H1 (cell line): ENCODE data around the gene AMBP. TPM values are rescaled to one million over a fixed set of nuclear protein-coding genes. Genes with fewer than 3 reads are reported as not detected.

Experiments used
- CTCF ChIA-PET: fragments of 300-600 bp; sonication (Branson Sonifier 250); formaldehyde crosslinking; loops from one replicate; lab custom pipeline; 2021; ENCODE audit not compliant: partially characterized antibody; lab: Charles Lee
- POLR2A ChIA-PET: fragments of 300-600 bp; sonication (Branson Sonifier 250); formaldehyde crosslinking; loops from one replicate; lab custom pipeline; 2021; ENCODE audit warnings: inconsistent platforms; ENCODE audit not compliant: partially characterized antibody; lab: Charles Lee
- DNase-seq, 2 experiments: peaks; one replicate each; pipeline versions ENCODE4 v3.0.0 to v3.0.0-alpha.2; 2010 to 2022; ENCODE audit warnings: low spot score in 2 of 2, low read depth in 1 of 2, mixed read lengths in 1 of 2
- FAIRE-seq: peaks from 2 replicates; lab custom pipeline; 2011; peaks lifted over from hg19 to GRCh38; lab: Jason Lieb, UNC
- H2AFZ ChIP-seq: 2 replicates; pipeline ENCODE4 v1.8.1; 2012; ENCODE audit warnings: low read length, inconsistent platforms
- H2AK5ac ChIP-seq: 2 replicates; pipeline ENCODE4 v1.6.1; 2013; ENCODE audit warnings: low read depth, low read length
- H2BK120ac ChIP-seq: replicated peaks from 2 replicates; pipeline ENCODE3; 2013; ENCODE audit warnings: low read depth, low read length, inconsistent platforms
- H2BK12ac ChIP-seq: 2 replicates; pipeline ENCODE4 v1.6.1; 2013; ENCODE audit warnings: low read depth, low read length
- H2BK15ac ChIP-seq: 2 replicates; pipeline ENCODE4 v1.6.1; 2013; ENCODE audit warnings: low read length
- H2BK20ac ChIP-seq: 2 replicates; pipeline ENCODE4 v1.6.1; 2013; ENCODE audit warnings: low read length
- H2BK5ac ChIP-seq: 2 replicates; pipeline ENCODE4 v1.6.1; 2013; ENCODE audit warnings: low read depth, low read length
- H3K14ac ChIP-seq: 2 replicates; pipeline ENCODE4 v1.6.1; 2013; ENCODE audit warnings: inconsistent platforms; ENCODE audit not compliant: insufficient read length
- H3K18ac ChIP-seq: 2 replicates; pipeline ENCODE4 v1.6.1; 2013; ENCODE audit warnings: low read length; ENCODE audit errors: extremely low read depth
- H3K23ac ChIP-seq: 2 replicates; pipeline ENCODE4 v1.6.1; 2013; ENCODE audit warnings: inconsistent platforms; ENCODE audit not compliant: insufficient read length
- H3K23me2 ChIP-seq: 2 replicates; pipeline ENCODE4 v1.6.1; 2013; ENCODE audit warnings: low read depth, low read length
- H3K27ac ChIP-seq: 2 replicates; pipeline ENCODE4 v1.6.1; 2011; ENCODE audit warnings: low read depth, low read length, inconsistent platforms
- H3K27me3 ChIP-seq, 4 experiments: replicated peaks in 1 of 4; 1 replicate in 1 of 4; 2 replicates in 3 of 4; pipeline versions ENCODE4 v1.6.1 to v1.8.1; 2011 to 2013; ENCODE audit warnings: low read length in 3 of 4, mild to moderate bottlenecking in 3 of 4, inconsistent platforms in 2 of 4, mixed read lengths in 2 of 4, moderate library complexity in 1 of 4; ENCODE audit not compliant: control insufficient read depth in 3 of 4, insufficient read depth in 3 of 4; ENCODE audit errors: extremely low read depth in 1 of 4
- H3K36me3 ChIP-seq, 4 experiments: 2 replicates each; pipeline versions ENCODE4 v1.6.1 to v1.8.1; 2011 to 2013; ENCODE audit warnings: mild to moderate bottlenecking in 4 of 4, low read length in 3 of 4, moderate library complexity in 2 of 4, control low read depth in 1 of 4, inconsistent platforms in 1 of 4; ENCODE audit not compliant: insufficient read depth in 4 of 4, control insufficient read depth in 2 of 4
- H3K4ac ChIP-seq: replicated peaks from 2 replicates; pipeline ENCODE3; 2013; ENCODE audit warnings: low read length, low read depth, mixed read lengths, inconsistent platforms; ENCODE audit not compliant: insufficient read length
- H3K4me1 ChIP-seq, 4 experiments: replicated peaks in 1 of 4; 1 replicate in 1 of 4; 2 replicates in 3 of 4; pipeline versions ENCODE4 v1.6.1 to v1.8.1; 2011 to 2013; ENCODE audit warnings: low read length in 3 of 4, inconsistent platforms in 2 of 4, mixed read lengths in 1 of 4; ENCODE audit not compliant: insufficient read depth in 4 of 4, control insufficient read depth in 3 of 4
- H3K4me2 ChIP-seq, 2 experiments: 2 replicates each; pipeline versions ENCODE4 v1.6.1 to v1.8.1; 2011 to 2013; ENCODE audit warnings: low read depth in 2 of 2, low read length in 2 of 2, control low read depth in 1 of 2, inconsistent platforms in 1 of 2, mild to moderate bottlenecking in 1 of 2; ENCODE audit not compliant: insufficient read depth in 1 of 2
- H3K4me3 ChIP-seq, 4 experiments: fragments of 200-600, 300-600 bp in 1 of 4; sonication (generic), shearing (Covaris generic), sonication (Bioruptor Twin) in 1 of 4; 2 replicates each; pipeline versions ENCODE4 v1.5.1 to v1.8.1; 2011 to 2016; ENCODE audit warnings: low read length in 4 of 4, low read depth in 3 of 4, control low read depth in 2 of 4, inconsistent platforms in 2 of 4, mild to moderate bottlenecking in 2 of 4, mixed read lengths in 1 of 4, moderate library complexity in 1 of 4; ENCODE audit not compliant: insufficient read depth in 2 of 4; ENCODE audit errors: extremely low read depth in 1 of 4
- H3K56ac ChIP-seq: replicated peaks from 2 replicates; pipeline ENCODE3; 2013; ENCODE audit warnings: low read depth, mild to moderate bottlenecking, mixed read lengths, low read length, inconsistent platforms; ENCODE audit not compliant: insufficient read length
- H3K79me1 ChIP-seq: 2 replicates; pipeline ENCODE4 v1.6.1; 2013; ENCODE audit warnings: low read depth, low read length, control low read depth
- H3K79me2 ChIP-seq, 2 experiments: 2 replicates each; pipeline versions ENCODE4 v1.6.1 to v1.8.1; 2012 to 2013; ENCODE audit warnings: low read length in 2 of 2, mild to moderate bottlenecking in 2 of 2, inconsistent platforms in 1 of 2; ENCODE audit not compliant: insufficient read depth in 2 of 2, control insufficient read depth in 1 of 2
- H3K9ac ChIP-seq, 4 experiments: replicated peaks in 1 of 4; 1 replicate in 1 of 4; 2 replicates in 3 of 4; pipeline versions ENCODE4 v1.6.1 to v1.8.1; 2011 to 2013; ENCODE audit warnings: low read depth in 3 of 4, low read length in 3 of 4, control low read depth in 2 of 4, mild to moderate bottlenecking in 2 of 4, moderate library complexity in 2 of 4, inconsistent platforms in 1 of 4; ENCODE audit errors: extremely low read depth in 1 of 4
- H3K9me3 ChIP-seq, 2 experiments: 2 replicates each; pipeline versions ENCODE4 v1.6.1 to v1.8.1; 2012 to 2013; ENCODE audit warnings: mild to moderate bottlenecking in 2 of 2, moderate library complexity in 2 of 2, control low read depth in 1 of 2, inconsistent platforms in 1 of 2, low read depth in 1 of 2, low read length in 1 of 2, mixed read lengths in 1 of 2; ENCODE audit not compliant: insufficient read depth in 2 of 2
- H4K20me1 ChIP-seq, 2 experiments: replicated peaks in 1 of 2; 2 replicates each; pipeline versions ENCODE3 to v1.8.1; 2011 to 2013; ENCODE audit warnings: inconsistent platforms in 2 of 2, low read length in 2 of 2, mild to moderate bottlenecking in 1 of 2; ENCODE audit not compliant: insufficient read depth in 2 of 2, control insufficient read depth in 1 of 2
- H4K5ac ChIP-seq: 2 replicates; pipeline ENCODE4 v1.6.1; 2013; ENCODE audit warnings: low read length, low read depth, mixed read lengths, inconsistent platforms; ENCODE audit not compliant: insufficient read length
- H4K8ac ChIP-seq: 2 replicates; pipeline ENCODE4 v1.8.0; 2013; ENCODE audit warnings: mild to moderate bottlenecking, moderate library complexity, low read length, inconsistent platforms; ENCODE audit not compliant: insufficient read depth; ENCODE audit errors: extremely low read depth
- H4K91ac ChIP-seq: replicated peaks from 2 replicates; pipeline ENCODE3; 2013; ENCODE audit warnings: low read length, mixed read lengths, inconsistent platforms; ENCODE audit not compliant: insufficient read length
- BACH1 ChIP-seq: IDR thresholded peaks from 2 replicates; pipeline ENCODE4 v1.6.1; 2012; ENCODE audit warnings: low read length, improper control_type of control experiment
- BCL11A ChIP-seq, 2 experiments: IDR thresholded peaks; one replicate each; pipeline ENCODE4 v1.6.1; 2011; ENCODE audit warnings: low read depth in 2 of 2, low read length in 2 of 2, mild to moderate bottlenecking in 2 of 2
- CHD2 ChIP-seq: IDR thresholded peaks from 2 replicates; pipeline ENCODE4 v1.6.1; 2012; ENCODE audit warnings: low read length, improper control_type of control experiment
- CREB1 ChIP-seq: IDR thresholded peaks from 2 replicates; pipeline ENCODE4 v1.6.1; 2012; ENCODE audit warnings: inconsistent platforms
- CTBP2 ChIP-seq: IDR thresholded peaks from 2 replicates; pipeline ENCODE4 v1.7.0; 2011; ENCODE audit warnings: borderline replicate concordance, mild to moderate bottlenecking, moderate library complexity, mixed read lengths, low read length; ENCODE audit not compliant: insufficient read depth, insufficient read length
- GTF2F1 ChIP-seq: IDR thresholded peaks from 2 replicates; pipeline ENCODE4 v1.6.1; 2012; ENCODE audit warnings: low read depth, low read length, improper control_type of control experiment, borderline replicate concordance
- KDM1A ChIP-seq: fragments of 200-600, 300-600 bp; sonication (generic); IDR thresholded peaks from 2 replicates; pipeline ENCODE4 v1.7.1; 2016; ENCODE audit warnings: mild to moderate bottlenecking, low read length, borderline replicate concordance
- NANOG ChIP-seq: IDR thresholded peaks from 2 replicates; pipeline ENCODE4 v1.6.1; 2011; ENCODE audit warnings: low read length, low read depth, mild to moderate bottlenecking, inconsistent platforms; ENCODE audit not compliant: insufficient read depth, poor library complexity, severe bottlenecking
- POU5F1 ChIP-seq: IDR thresholded peaks from 2 replicates; pipeline ENCODE4 v1.6.1; 2011; ENCODE audit warnings: low read depth, mild to moderate bottlenecking, low read length, moderate library complexity
- RNF2 ChIP-seq: fragments of 200-900, 300-1000 bp; sonication (generic); IDR thresholded peaks from 2 replicates; pipeline ENCODE4 v1.7.1; 2016; ENCODE audit warnings: borderline replicate concordance, low read depth, mild to moderate bottlenecking, antibody characterized with exemption, low read length; ENCODE audit not compliant: poor library complexity, severe bottlenecking; ENCODE audit errors: missing control alignments
- SP2 ChIP-seq: IDR thresholded peaks from 2 replicates; pipeline ENCODE4 v1.6.1; 2012; ENCODE audit warnings: mild to moderate bottlenecking, low read length, inconsistent platforms
- SRF ChIP-seq: IDR thresholded peaks from 2 replicates; pipeline ENCODE4 v1.6.1; 2011; ENCODE audit warnings: mild to moderate bottlenecking, low read depth, low read length, moderate library complexity
- TBP ChIP-seq: IDR thresholded peaks from 2 replicates; pipeline ENCODE4 v1.6.1; 2011; ENCODE audit warnings: low read depth, low read length, improper control_type of control experiment
- WGBS, 2 experiments: shearing (Covaris generic) in 1 of 2; methylation state at CpG; one replicate each; pipeline versions ENCODE4 v1.1.6 to v1.1.7; 2013 to 2015; ENCODE audit warnings: low lambda C conversion rate in 2 of 2, mixed read lengths in 2 of 2, inconsistent platforms in 1 of 2, low coverage in 1 of 2, missing lambda C conversion rate in 1 of 2; ENCODE audit not compliant: insufficient replicate concordance in 2 of 2, insufficient coverage in 1 of 2, insufficient read length in 1 of 2; ENCODE audit errors: extremely low coverage in 1 of 2, missing lambda C conversion rate in 1 of 2; 5-methylcytosine and 5-hydroxymethylcytosine counted together
- polyA plus RNA-seq, 7 experiments: library from polyadenylated mRNA; depleted of rRNA in 3 of 7; stranded (reverse) in 5 of 7; unstranded in 2 of 7; fragments of >200 nt in 5 of 7; fragments of 200-250 nt in 2 of 7; gene quantifications; 1 replicate in 5 of 7; 2 replicates in 1 of 7; 4 replicates in 1 of 7; pipeline versions ENCODE4 v1.2.1 to v1.2.3, GENCODE V29; 2011 to 2013; ENCODE audit warnings: missing spikeins in 2 of 7, mixed read lengths in 2 of 7
- total RNA-seq: library from RNA; stranded (reverse); fragmentation: NEBNext Ultra II Directional; extraction: Animal tissue kit (Norgen Biotek cat#: 25700); gene quantifications from 2 replicates; pipeline ENCODE4 v1.2.1, GENCODE V29; 2021
- TF ChIP-seq, protein P1 (sequence below): IDR thresholded peaks from 2 replicates; pipeline ENCODE4 v1.6.1; 2011; ENCODE audit warnings: low read length, improper control_type of control experiment

AMBP gene
- total and polyA plus RNA-seq, 2 of the 8 experiments (the other 6 are each of a cell fraction or from before 2014, with no cell fraction given) = 3.0 to 4.0 TPM

DNA sequence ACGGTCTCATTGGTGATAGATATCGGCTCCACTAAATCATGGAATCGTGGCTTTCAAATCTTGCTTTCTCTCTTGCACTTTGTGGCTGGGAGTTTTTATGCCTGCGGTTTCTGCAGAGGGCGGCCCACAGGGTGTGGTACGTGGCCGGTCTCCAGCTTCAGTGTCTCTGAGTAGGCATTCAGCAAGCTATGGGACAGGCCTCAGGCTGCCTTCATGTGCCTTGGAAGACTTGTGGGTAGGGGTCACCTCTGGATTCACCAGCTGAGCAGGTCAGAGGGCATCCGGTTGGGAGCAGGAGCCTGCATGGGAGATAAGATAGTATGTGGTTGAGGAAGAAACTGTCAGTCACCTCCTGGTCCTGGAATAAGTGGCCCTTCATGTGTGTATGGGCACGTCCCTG is 47.7 kb downstream of the AMBP start:
- Histone ChIP-seq H3K4ac (no peak overlapping the region), H2BK120ac (no peak overlapping the region), H3K18ac (no peak overlapping the region), H3K14ac (no peak overlapping the region), H3K23me2 (no peaks in the 10 kb centered on the region), H3K79me1 (0 out of 2 replicates have a peak, but pooled peaks cover 2% of the 10 kb centered on the region), H2AFZ (no peak overlapping the region), H3K27me3 (no peaks in the 10 kb centered on the region), H4K8ac (no peak overlapping the region), H3K79me2 (no peaks in the 10 kb centered on the region), H4K5ac (no peak overlapping the region), H4K20me1 (peaks cover 0 to 2% of the 10 kb centered on the region in 2 experiments), H3K56ac (no peak overlapping the region), H3K23ac (no peak overlapping the region), H2BK12ac (no peak overlapping the region), H2AK5ac (no peak overlapping the region), H3K9me3 (no peaks in the 10 kb centered on the region), H3K27ac (no peak overlapping the region), H2BK20ac (no peak overlapping the region), H4K91ac (no peak overlapping the region), H3K4me1 (no peaks in the 10 kb centered on the region), H3K4me2 (no peak overlapping the region), H2BK15ac (no peak overlapping the region), H3K9ac (no peak overlapping the region), H3K4me3 (no peak overlapping the region), H2BK5ac (no peak overlapping the region), H3K36me3 (peaks cover 0 to 5% (median 1%) of the 10 kb centered on the region in 4 experiments; a peak in 3 of 8 replicates)
- FAIRE-seq (no peak), DNase-seq (no peak)
- 90% methylated on average over 9 of the region's 9 CpGs; no CpG with 5 or more reads in 1 of the 2 experiments for WGBS, 2 experiments
- POLR2A ChIA-PET = no interaction called here
- CTCF ChIA-PET = no interaction called here
- TF ChIP-seq BCL11A (IDR thresholded peaks at IDR 0.05; ENCODE audit: low read depth in 2 of 2, low read length in 2 of 2) (no peak), CREB1 (no peak), SRF (no peak), BACH1 (no peak), RNF2 (no peak), GTF2F1 (no peak), SP2 (no peak), POU5F1 (no peak), CTBP2 (no peak), CHD2 (no peak), TBP (no peak), NANOG (no peak), KDM1A (no peak)
- TF ChIP-seq, protein P1, sequence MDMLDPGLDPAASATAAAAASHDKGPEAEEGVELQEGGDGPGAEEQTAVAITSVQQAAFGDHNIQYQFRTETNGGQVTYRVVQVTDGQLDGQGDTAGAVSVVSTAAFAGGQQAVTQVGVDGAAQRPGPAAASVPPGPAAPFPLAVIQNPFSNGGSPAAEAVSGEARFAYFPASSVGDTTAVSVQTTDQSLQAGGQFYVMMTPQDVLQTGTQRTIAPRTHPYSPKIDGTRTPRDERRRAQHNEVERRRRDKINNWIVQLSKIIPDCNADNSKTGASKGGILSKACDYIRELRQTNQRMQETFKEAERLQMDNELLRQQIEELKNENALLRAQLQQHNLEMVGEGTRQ = no peak
